H1 (cell line): ENCODE results near the gene VPS26B. TPM values are rescaled to one million over a fixed set of nuclear protein-coding genes. Genes with fewer than 3 reads are reported as not detected.

ENCODE experiments used
- CTCF ChIA-PET: fragments of 300-600 bp; sonication (Branson Sonifier 250); formaldehyde crosslinking; loops from one replicate; lab custom pipeline; 2021; ENCODE audit not compliant: partially characterized antibody; lab: Charles Lee
- POLR2A ChIA-PET: fragments of 300-600 bp; sonication (Branson Sonifier 250); formaldehyde crosslinking; loops from one replicate; lab custom pipeline; 2021; ENCODE audit warnings: inconsistent platforms; ENCODE audit not compliant: partially characterized antibody; lab: Charles Lee
- DNase-seq, 2 experiments: peaks; one replicate each; pipeline versions ENCODE4 v3.0.0 to v3.0.0-alpha.2; 2010 to 2022; ENCODE audit warnings: low spot score in 2 of 2, low read depth in 1 of 2, mixed read lengths in 1 of 2
- FAIRE-seq: peaks from 2 replicates; lab custom pipeline; 2011; peaks lifted over from hg19 to GRCh38; lab: Jason Lieb, UNC
- H2AFZ ChIP-seq: 2 replicates; pipeline ENCODE4 v1.8.1; 2012; ENCODE audit warnings: low read length, inconsistent platforms
- H2AK5ac ChIP-seq: 2 replicates; pipeline ENCODE4 v1.6.1; 2013; ENCODE audit warnings: low read depth, low read length
- H2BK120ac ChIP-seq: replicated peaks from 2 replicates; pipeline ENCODE3; 2013; ENCODE audit warnings: low read depth, low read length, inconsistent platforms
- H2BK12ac ChIP-seq: 2 replicates; pipeline ENCODE4 v1.6.1; 2013; ENCODE audit warnings: low read depth, low read length
- H2BK15ac ChIP-seq: 2 replicates; pipeline ENCODE4 v1.6.1; 2013; ENCODE audit warnings: low read length
- H2BK20ac ChIP-seq: 2 replicates; pipeline ENCODE4 v1.6.1; 2013; ENCODE audit warnings: low read length
- H2BK5ac ChIP-seq: 2 replicates; pipeline ENCODE4 v1.6.1; 2013; ENCODE audit warnings: low read depth, low read length
- H3K14ac ChIP-seq: 2 replicates; pipeline ENCODE4 v1.6.1; 2013; ENCODE audit warnings: inconsistent platforms; ENCODE audit not compliant: insufficient read length
- H3K18ac ChIP-seq: 2 replicates; pipeline ENCODE4 v1.6.1; 2013; ENCODE audit warnings: low read length; ENCODE audit errors: extremely low read depth
- H3K23ac ChIP-seq: 2 replicates; pipeline ENCODE4 v1.6.1; 2013; ENCODE audit warnings: inconsistent platforms; ENCODE audit not compliant: insufficient read length
- H3K23me2 ChIP-seq: 2 replicates; pipeline ENCODE4 v1.6.1; 2013; ENCODE audit warnings: low read depth, low read length
- H3K27ac ChIP-seq: 2 replicates; pipeline ENCODE4 v1.6.1; 2011; ENCODE audit warnings: low read depth, low read length, inconsistent platforms
- H3K27me3 ChIP-seq, 4 experiments: replicated peaks in 1 of 4; 1 replicate in 1 of 4; 2 replicates in 3 of 4; pipeline versions ENCODE4 v1.6.1 to v1.8.1; 2011 to 2013; ENCODE audit warnings: low read length in 3 of 4, mild to moderate bottlenecking in 3 of 4, inconsistent platforms in 2 of 4, mixed read lengths in 2 of 4, moderate library complexity in 1 of 4; ENCODE audit not compliant: control insufficient read depth in 3 of 4, insufficient read depth in 3 of 4; ENCODE audit errors: extremely low read depth in 1 of 4
- H3K36me3 ChIP-seq, 4 experiments: 2 replicates each; pipeline versions ENCODE4 v1.6.1 to v1.8.1; 2011 to 2013; ENCODE audit warnings: mild to moderate bottlenecking in 4 of 4, low read length in 3 of 4, moderate library complexity in 2 of 4, control low read depth in 1 of 4, inconsistent platforms in 1 of 4; ENCODE audit not compliant: insufficient read depth in 4 of 4, control insufficient read depth in 2 of 4
- H3K4ac ChIP-seq: replicated peaks from 2 replicates; pipeline ENCODE3; 2013; ENCODE audit warnings: low read length, low read depth, mixed read lengths, inconsistent platforms; ENCODE audit not compliant: insufficient read length
- H3K4me1 ChIP-seq, 4 experiments: replicated peaks in 1 of 4; 1 replicate in 1 of 4; 2 replicates in 3 of 4; pipeline versions ENCODE4 v1.6.1 to v1.8.1; 2011 to 2013; ENCODE audit warnings: low read length in 3 of 4, inconsistent platforms in 2 of 4, mixed read lengths in 1 of 4; ENCODE audit not compliant: insufficient read depth in 4 of 4, control insufficient read depth in 3 of 4
- H3K4me2 ChIP-seq, 2 experiments: 2 replicates each; pipeline versions ENCODE4 v1.6.1 to v1.8.1; 2011 to 2013; ENCODE audit warnings: low read depth in 2 of 2, low read length in 2 of 2, control low read depth in 1 of 2, inconsistent platforms in 1 of 2, mild to moderate bottlenecking in 1 of 2; ENCODE audit not compliant: insufficient read depth in 1 of 2
- H3K4me3 ChIP-seq, 4 experiments: fragments of 200-600, 300-600 bp in 1 of 4; sonication (generic), shearing (Covaris generic), sonication (Bioruptor Twin) in 1 of 4; 2 replicates each; pipeline versions ENCODE4 v1.5.1 to v1.8.1; 2011 to 2016; ENCODE audit warnings: low read length in 4 of 4, low read depth in 3 of 4, control low read depth in 2 of 4, inconsistent platforms in 2 of 4, mild to moderate bottlenecking in 2 of 4, mixed read lengths in 1 of 4, moderate library complexity in 1 of 4; ENCODE audit not compliant: insufficient read depth in 2 of 4; ENCODE audit errors: extremely low read depth in 1 of 4
- H3K56ac ChIP-seq: replicated peaks from 2 replicates; pipeline ENCODE3; 2013; ENCODE audit warnings: low read depth, mild to moderate bottlenecking, mixed read lengths, low read length, inconsistent platforms; ENCODE audit not compliant: insufficient read length
- H3K79me1 ChIP-seq: 2 replicates; pipeline ENCODE4 v1.6.1; 2013; ENCODE audit warnings: low read depth, low read length, control low read depth
- H3K79me2 ChIP-seq, 2 experiments: 2 replicates each; pipeline versions ENCODE4 v1.6.1 to v1.8.1; 2012 to 2013; ENCODE audit warnings: low read length in 2 of 2, mild to moderate bottlenecking in 2 of 2, inconsistent platforms in 1 of 2; ENCODE audit not compliant: insufficient read depth in 2 of 2, control insufficient read depth in 1 of 2
- H3K9ac ChIP-seq, 4 experiments: replicated peaks in 1 of 4; 1 replicate in 1 of 4; 2 replicates in 3 of 4; pipeline versions ENCODE4 v1.6.1 to v1.8.1; 2011 to 2013; ENCODE audit warnings: low read depth in 3 of 4, low read length in 3 of 4, control low read depth in 2 of 4, mild to moderate bottlenecking in 2 of 4, moderate library complexity in 2 of 4, inconsistent platforms in 1 of 4; ENCODE audit errors: extremely low read depth in 1 of 4
- H3K9me3 ChIP-seq, 2 experiments: 2 replicates each; pipeline versions ENCODE4 v1.6.1 to v1.8.1; 2012 to 2013; ENCODE audit warnings: mild to moderate bottlenecking in 2 of 2, moderate library complexity in 2 of 2, control low read depth in 1 of 2, inconsistent platforms in 1 of 2, low read depth in 1 of 2, low read length in 1 of 2, mixed read lengths in 1 of 2; ENCODE audit not compliant: insufficient read depth in 2 of 2
- H4K20me1 ChIP-seq, 2 experiments: replicated peaks in 1 of 2; 2 replicates each; pipeline versions ENCODE3 to v1.8.1; 2011 to 2013; ENCODE audit warnings: inconsistent platforms in 2 of 2, low read length in 2 of 2, mild to moderate bottlenecking in 1 of 2; ENCODE audit not compliant: insufficient read depth in 2 of 2, control insufficient read depth in 1 of 2
- H4K5ac ChIP-seq: 2 replicates; pipeline ENCODE4 v1.6.1; 2013; ENCODE audit warnings: low read length, low read depth, mixed read lengths, inconsistent platforms; ENCODE audit not compliant: insufficient read length
- H4K8ac ChIP-seq: 2 replicates; pipeline ENCODE4 v1.8.0; 2013; ENCODE audit warnings: mild to moderate bottlenecking, moderate library complexity, low read length, inconsistent platforms; ENCODE audit not compliant: insufficient read depth; ENCODE audit errors: extremely low read depth
- H4K91ac ChIP-seq: replicated peaks from 2 replicates; pipeline ENCODE3; 2013; ENCODE audit warnings: low read length, mixed read lengths, inconsistent platforms; ENCODE audit not compliant: insufficient read length
- BCL11A ChIP-seq, 2 experiments: IDR thresholded peaks; one replicate each; pipeline ENCODE4 v1.6.1; 2011; ENCODE audit warnings: low read depth in 2 of 2, low read length in 2 of 2, mild to moderate bottlenecking in 2 of 2
- CEBPB ChIP-seq: IDR thresholded peaks from 2 replicates; pipeline ENCODE4 v1.6.1; 2012; ENCODE audit warnings: low read depth, low read length
- CHD2 ChIP-seq: IDR thresholded peaks from 2 replicates; pipeline ENCODE4 v1.6.1; 2012; ENCODE audit warnings: low read length, improper control_type of control experiment
- CTBP2 ChIP-seq: IDR thresholded peaks from 2 replicates; pipeline ENCODE4 v1.7.0; 2011; ENCODE audit warnings: borderline replicate concordance, mild to moderate bottlenecking, moderate library complexity, mixed read lengths, low read length; ENCODE audit not compliant: insufficient read depth, insufficient read length
- E2F6 ChIP-seq: IDR thresholded peaks from 2 replicates; pipeline ENCODE4 v1.6.1; 2012; ENCODE audit warnings: inconsistent platforms
- POLR2A ChIP-seq, 2 experiments: IDR thresholded peaks; 1 replicate in 1 of 2; 2 replicates in 1 of 2; pipeline ENCODE4 v1.6.1; 2011; ENCODE audit warnings: low read depth in 2 of 2, low read length in 2 of 2, mild to moderate bottlenecking in 2 of 2; ENCODE audit errors: control extremely low read depth in 1 of 2
- RFX5 ChIP-seq: IDR thresholded peaks from 2 replicates; pipeline ENCODE4 v1.6.1; 2011; ENCODE audit warnings: low read depth, low read length, improper control_type of control experiment, borderline replicate concordance
- SIN3A ChIP-seq, 2 experiments: IDR thresholded peaks in 1 of 2; conservative IDR thresholded peaks in 1 of 2; 2 replicates each; pipeline ENCODE4 v1.6.1; 2011 to 2012; ENCODE audit warnings: low read length in 2 of 2, improper control_type of control experiment in 1 of 2, low read depth in 1 of 2, mild to moderate bottlenecking in 1 of 2
- SIRT6 ChIP-seq: IDR thresholded peaks from one replicate; pipeline ENCODE4 v1.7.1; 2012; ENCODE audit warnings: low read length, inconsistent platforms
- YY1 ChIP-seq: IDR thresholded peaks from 2 replicates; pipeline ENCODE4 v1.6.1; 2011; ENCODE audit warnings: low read depth, mild to moderate bottlenecking, low read length
- WGBS, 2 experiments: shearing (Covaris generic) in 1 of 2; methylation state at CpG; one replicate each; pipeline versions ENCODE4 v1.1.6 to v1.1.7; 2013 to 2015; ENCODE audit warnings: low lambda C conversion rate in 2 of 2, mixed read lengths in 2 of 2, inconsistent platforms in 1 of 2, low coverage in 1 of 2, missing lambda C conversion rate in 1 of 2; ENCODE audit not compliant: insufficient replicate concordance in 2 of 2, insufficient coverage in 1 of 2, insufficient read length in 1 of 2; ENCODE audit errors: extremely low coverage in 1 of 2, missing lambda C conversion rate in 1 of 2; 5-methylcytosine and 5-hydroxymethylcytosine counted together
- polyA plus RNA-seq, 7 experiments: library from polyadenylated mRNA; depleted of rRNA in 3 of 7; stranded (reverse) in 5 of 7; unstranded in 2 of 7; fragments of >200 nt in 5 of 7; fragments of 200-250 nt in 2 of 7; gene quantifications; 1 replicate in 5 of 7; 2 replicates in 1 of 7; 4 replicates in 1 of 7; pipeline versions ENCODE4 v1.2.1 to v1.2.3, GENCODE V29; 2011 to 2013; ENCODE audit warnings: missing spikeins in 2 of 7, mixed read lengths in 2 of 7
- total RNA-seq: library from RNA; stranded (reverse); fragmentation: NEBNext Ultra II Directional; extraction: Animal tissue kit (Norgen Biotek cat#: 25700); gene quantifications from 2 replicates; pipeline ENCODE4 v1.2.1, GENCODE V29; 2021

VPS26B gene
- total and polyA plus RNA-seq, 2 of the 8 experiments (the other 6 are each of a cell fraction or from before 2014, with no cell fraction given), result 18.3 to 27.0 TPM

GRCh38 chr11:134253188-134253993 is 28.9 kb downstream of the VPS26B start, which contains the start of the genes ACAD8 and THYN1:
TSS of gene ACAD8 (plus strand) at chr11:134253568. CDS start at chr11:134253601, 33 bp downstream.
TSS of gene THYN1 (minus strand) at chr11:134253352. CDS start at chr11:134252882, 470 bp downstream.
- Histone ChIP-seq H2BK120ac (no peak within 1 kb of the TSS), H2AFZ (peak within 1 kb of the TSS; percentile 79), H2BK20ac (no peak within 1 kb of the TSS), H4K20me1 (no peaks in the 10 kb centered on the region), H3K9ac (peak within 1 kb of the TSS; percentile 54 to 89 (median 74)), H2AK5ac (no peak within 1 kb of the TSS), H3K9me3 (no peaks in the 10 kb centered on the region), H3K79me2 (peaks cover 5 to 29% of the 10 kb centered on the region in 2 experiments; a peak in 3 of 4 replicates), H2BK5ac (peak within 1 kb of the TSS; percentile 27; the same call in 1 of the 2 replicates), H3K23me2 (peaks cover 12% of the 10 kb centered on the region; the same call in 1 of the 2 replicates), H3K56ac (peak within 1 kb of the TSS; percentile 19), H3K27me3 (no peaks in the 10 kb centered on the region), H4K5ac (no peak within 1 kb of the TSS), H3K18ac (peak within 1 kb of the TSS; percentile 51; the same call in 1 of the 2 replicates), H4K8ac (peak within 1 kb of the TSS; percentile 84), H3K4ac (peak within 1 kb of the TSS; percentile 4), H2BK12ac (no peak within 1 kb of the TSS), H3K23ac (no peak within 1 kb of the TSS), H3K36me3 (peaks cover 13 to 34% (median 31%) of the 10 kb centered on the region in 4 experiments), H3K79me1 (peaks cover 7% of the 10 kb centered on the region; the same call in 1 of the 2 replicates), H3K27ac (no peak within 1 kb of the TSS; the same call in 1 of the 2 replicates), H3K4me3 (peak within 1 kb of the TSS; percentile 75 to 88 (median 81)), H3K4me1 (peaks cover 0 to 7% (median 2%) of the 10 kb centered on the region in 4 experiments; a peak in 3 of 7 replicates), H3K14ac (no peak within 1 kb of the TSS), H2BK15ac (no peak within 1 kb of the TSS), H4K91ac (no peak within 1 kb of the TSS), H3K4me2 (peak within 1 kb of the TSS; percentile 73 to 84)
- ChIA-PET CTCF (interaction anchor here (2.1 to 2.2 kb wide), 2 partner anchors 8 to 9 kb away, joined by 7 to 9 read pairs; no protein-coding TSS in a partner anchor), POLR2A (interaction anchor here (0.6 to 3.3 kb wide), 11 partner anchors 8 to 322 kb away, joined by 3 to 17 read pairs (median 4); partner anchors contain the start of gene GLB1L3)
- WGBS, 2 experiments, result 1% methylated on average over 43 of the region's 70 CpGs; no CpG with 5 or more reads in 1 of the 2 experiments
- no peak for FAIRE-seq
- peak; percentile 92 to 94 for DNase-seq
- TF ChIP-seq CTBP2, result no peak
- no peak for TF ChIP-seq RFX5
- no peak for TF ChIP-seq YY1
- no peak for TF ChIP-seq BCL11A (IDR thresholded peaks at IDR 0.05; ENCODE audit: low read depth in 2 of 2, low read length in 2 of 2)
- peak; percentile 63; the same call in 1 of the 2 replicates for TF ChIP-seq CHD2
- TF ChIP-seq SIN3A (conservative IDR thresholded peaks at IDR 0.05 in 1 of 2, IDR thresholded peaks at IDR 0.05 in 1 of 2; ENCODE audit: low read depth in 1 of 2, low read length in 2 of 2), result peak in 1 of 2 experiments; percentile 91; a peak in 2 of 4 replicates
- no peak for TF ChIP-seq SIRT6
- no peak for TF ChIP-seq CEBPB
- TF ChIP-seq POLR2A (IDR thresholded peaks at IDR 0.05; ENCODE audit: control extremely low read depth in 1 of 2, low read depth in 2 of 2, low read length in 2 of 2), result peak; percentile 38 to 73
- no peak; the same call in 1 of the 2 replicates for TF ChIP-seq E2F6
